H1 (cell line): ENCODE measurements around the gene TXN2. TPM values are rescaled to one million over a fixed set of nuclear protein-coding genes. Genes with fewer than 3 reads are reported as not detected.

Experiments
- CTCF ChIA-PET: fragments of 300-600 bp; sonication (Branson Sonifier 250); formaldehyde crosslinking; loops from one replicate; lab custom pipeline; 2021; ENCODE audit not compliant: partially characterized antibody; lab: Charles Lee
- POLR2A ChIA-PET: fragments of 300-600 bp; sonication (Branson Sonifier 250); formaldehyde crosslinking; loops from one replicate; lab custom pipeline; 2021; ENCODE audit warnings: inconsistent platforms; ENCODE audit not compliant: partially characterized antibody; lab: Charles Lee
- DNase-seq, 2 experiments: peaks; one replicate each; pipeline versions ENCODE4 v3.0.0 to v3.0.0-alpha.2; 2010 to 2022; ENCODE audit warnings: low spot score in 2 of 2, low read depth in 1 of 2, mixed read lengths in 1 of 2
- FAIRE-seq: peaks from 2 replicates; lab custom pipeline; 2011; peaks lifted over from hg19 to GRCh38; lab: Jason Lieb, UNC
- H2AFZ ChIP-seq: 2 replicates; pipeline ENCODE4 v1.8.1; 2012; ENCODE audit warnings: low read length, inconsistent platforms
- H2AK5ac ChIP-seq: 2 replicates; pipeline ENCODE4 v1.6.1; 2013; ENCODE audit warnings: low read depth, low read length
- H2BK120ac ChIP-seq: replicated peaks from 2 replicates; pipeline ENCODE3; 2013; ENCODE audit warnings: low read depth, low read length, inconsistent platforms
- H2BK12ac ChIP-seq: 2 replicates; pipeline ENCODE4 v1.6.1; 2013; ENCODE audit warnings: low read depth, low read length
- H2BK15ac ChIP-seq: 2 replicates; pipeline ENCODE4 v1.6.1; 2013; ENCODE audit warnings: low read length
- H2BK20ac ChIP-seq: 2 replicates; pipeline ENCODE4 v1.6.1; 2013; ENCODE audit warnings: low read length
- H2BK5ac ChIP-seq: 2 replicates; pipeline ENCODE4 v1.6.1; 2013; ENCODE audit warnings: low read depth, low read length
- H3K14ac ChIP-seq: 2 replicates; pipeline ENCODE4 v1.6.1; 2013; ENCODE audit warnings: inconsistent platforms; ENCODE audit not compliant: insufficient read length
- H3K18ac ChIP-seq: 2 replicates; pipeline ENCODE4 v1.6.1; 2013; ENCODE audit warnings: low read length; ENCODE audit errors: extremely low read depth
- H3K23ac ChIP-seq: 2 replicates; pipeline ENCODE4 v1.6.1; 2013; ENCODE audit warnings: inconsistent platforms; ENCODE audit not compliant: insufficient read length
- H3K23me2 ChIP-seq: 2 replicates; pipeline ENCODE4 v1.6.1; 2013; ENCODE audit warnings: low read depth, low read length
- H3K27ac ChIP-seq: 2 replicates; pipeline ENCODE4 v1.6.1; 2011; ENCODE audit warnings: low read depth, low read length, inconsistent platforms
- H3K27me3 ChIP-seq, 4 experiments: replicated peaks in 1 of 4; 1 replicate in 1 of 4; 2 replicates in 3 of 4; pipeline versions ENCODE4 v1.6.1 to v1.8.1; 2011 to 2013; ENCODE audit warnings: low read length in 3 of 4, mild to moderate bottlenecking in 3 of 4, inconsistent platforms in 2 of 4, mixed read lengths in 2 of 4, moderate library complexity in 1 of 4; ENCODE audit not compliant: control insufficient read depth in 3 of 4, insufficient read depth in 3 of 4; ENCODE audit errors: extremely low read depth in 1 of 4
- H3K36me3 ChIP-seq, 4 experiments: 2 replicates each; pipeline versions ENCODE4 v1.6.1 to v1.8.1; 2011 to 2013; ENCODE audit warnings: mild to moderate bottlenecking in 4 of 4, low read length in 3 of 4, moderate library complexity in 2 of 4, control low read depth in 1 of 4, inconsistent platforms in 1 of 4; ENCODE audit not compliant: insufficient read depth in 4 of 4, control insufficient read depth in 2 of 4
- H3K4ac ChIP-seq: replicated peaks from 2 replicates; pipeline ENCODE3; 2013; ENCODE audit warnings: low read length, low read depth, mixed read lengths, inconsistent platforms; ENCODE audit not compliant: insufficient read length
- H3K4me1 ChIP-seq, 4 experiments: replicated peaks in 1 of 4; 1 replicate in 1 of 4; 2 replicates in 3 of 4; pipeline versions ENCODE4 v1.6.1 to v1.8.1; 2011 to 2013; ENCODE audit warnings: low read length in 3 of 4, inconsistent platforms in 2 of 4, mixed read lengths in 1 of 4; ENCODE audit not compliant: insufficient read depth in 4 of 4, control insufficient read depth in 3 of 4
- H3K4me2 ChIP-seq, 2 experiments: 2 replicates each; pipeline versions ENCODE4 v1.6.1 to v1.8.1; 2011 to 2013; ENCODE audit warnings: low read depth in 2 of 2, low read length in 2 of 2, control low read depth in 1 of 2, inconsistent platforms in 1 of 2, mild to moderate bottlenecking in 1 of 2; ENCODE audit not compliant: insufficient read depth in 1 of 2
- H3K4me3 ChIP-seq, 4 experiments: fragments of 200-600, 300-600 bp in 1 of 4; sonication (generic), shearing (Covaris generic), sonication (Bioruptor Twin) in 1 of 4; 2 replicates each; pipeline versions ENCODE4 v1.5.1 to v1.8.1; 2011 to 2016; ENCODE audit warnings: low read length in 4 of 4, low read depth in 3 of 4, control low read depth in 2 of 4, inconsistent platforms in 2 of 4, mild to moderate bottlenecking in 2 of 4, mixed read lengths in 1 of 4, moderate library complexity in 1 of 4; ENCODE audit not compliant: insufficient read depth in 2 of 4; ENCODE audit errors: extremely low read depth in 1 of 4
- H3K56ac ChIP-seq: replicated peaks from 2 replicates; pipeline ENCODE3; 2013; ENCODE audit warnings: low read depth, mild to moderate bottlenecking, mixed read lengths, low read length, inconsistent platforms; ENCODE audit not compliant: insufficient read length
- H3K79me1 ChIP-seq: 2 replicates; pipeline ENCODE4 v1.6.1; 2013; ENCODE audit warnings: low read depth, low read length, control low read depth
- H3K79me2 ChIP-seq, 2 experiments: 2 replicates each; pipeline versions ENCODE4 v1.6.1 to v1.8.1; 2012 to 2013; ENCODE audit warnings: low read length in 2 of 2, mild to moderate bottlenecking in 2 of 2, inconsistent platforms in 1 of 2; ENCODE audit not compliant: insufficient read depth in 2 of 2, control insufficient read depth in 1 of 2
- H3K9ac ChIP-seq, 4 experiments: replicated peaks in 1 of 4; 1 replicate in 1 of 4; 2 replicates in 3 of 4; pipeline versions ENCODE4 v1.6.1 to v1.8.1; 2011 to 2013; ENCODE audit warnings: low read depth in 3 of 4, low read length in 3 of 4, control low read depth in 2 of 4, mild to moderate bottlenecking in 2 of 4, moderate library complexity in 2 of 4, inconsistent platforms in 1 of 4; ENCODE audit errors: extremely low read depth in 1 of 4
- H3K9me3 ChIP-seq, 2 experiments: 2 replicates each; pipeline versions ENCODE4 v1.6.1 to v1.8.1; 2012 to 2013; ENCODE audit warnings: mild to moderate bottlenecking in 2 of 2, moderate library complexity in 2 of 2, control low read depth in 1 of 2, inconsistent platforms in 1 of 2, low read depth in 1 of 2, low read length in 1 of 2, mixed read lengths in 1 of 2; ENCODE audit not compliant: insufficient read depth in 2 of 2
- H4K20me1 ChIP-seq, 2 experiments: replicated peaks in 1 of 2; 2 replicates each; pipeline versions ENCODE3 to v1.8.1; 2011 to 2013; ENCODE audit warnings: inconsistent platforms in 2 of 2, low read length in 2 of 2, mild to moderate bottlenecking in 1 of 2; ENCODE audit not compliant: insufficient read depth in 2 of 2, control insufficient read depth in 1 of 2
- H4K5ac ChIP-seq: 2 replicates; pipeline ENCODE4 v1.6.1; 2013; ENCODE audit warnings: low read length, low read depth, mixed read lengths, inconsistent platforms; ENCODE audit not compliant: insufficient read length
- H4K8ac ChIP-seq: 2 replicates; pipeline ENCODE4 v1.8.0; 2013; ENCODE audit warnings: mild to moderate bottlenecking, moderate library complexity, low read length, inconsistent platforms; ENCODE audit not compliant: insufficient read depth; ENCODE audit errors: extremely low read depth
- H4K91ac ChIP-seq: replicated peaks from 2 replicates; pipeline ENCODE3; 2013; ENCODE audit warnings: low read length, mixed read lengths, inconsistent platforms; ENCODE audit not compliant: insufficient read length
- ATF3 ChIP-seq: IDR thresholded peaks from 2 replicates; pipeline ENCODE4 v1.6.1; 2011; ENCODE audit warnings: low read depth, mild to moderate bottlenecking, low read length; ENCODE audit not compliant: insufficient read depth
- CHD2 ChIP-seq: IDR thresholded peaks from 2 replicates; pipeline ENCODE4 v1.6.1; 2012; ENCODE audit warnings: low read length, improper control_type of control experiment
- JUN ChIP-seq: IDR thresholded peaks from 2 replicates; pipeline ENCODE4 v1.6.1; 2011; ENCODE audit warnings: low read depth, mild to moderate bottlenecking, improper control_type of control experiment, low read length
- KDM5A ChIP-seq: fragments of 200-600 bp; IDR thresholded peaks from 2 replicates; pipeline ENCODE4 v1.7.1; 2012; ENCODE audit warnings: mild to moderate bottlenecking, low read length, inconsistent platforms, mixed read lengths
- POLR2AphosphoS5 ChIP-seq: IDR thresholded peaks from 2 replicates; pipeline ENCODE4 v1.6.1; 2011; ENCODE audit warnings: low read depth, low read length
- SAP30 ChIP-seq: fragments of 300-600 bp; sonication (generic); IDR thresholded peaks from 2 replicates; pipeline ENCODE4 v1.7.1; 2012; ENCODE audit warnings: low read length, moderate library complexity, mild to moderate bottlenecking, inconsistent platforms; ENCODE audit not compliant: insufficient read depth, insufficient replicate concordance
- SP1 ChIP-seq: IDR thresholded peaks from 2 replicates; pipeline ENCODE4 v1.6.1; 2011; ENCODE audit warnings: low read depth, low read length
- SP4 ChIP-seq: IDR thresholded peaks from 2 replicates; pipeline ENCODE4 v1.6.1; 2012; ENCODE audit warnings: low read length, inconsistent platforms
- WGBS, 2 experiments: shearing (Covaris generic) in 1 of 2; methylation state at CpG; one replicate each; pipeline versions ENCODE4 v1.1.6 to v1.1.7; 2013 to 2015; ENCODE audit warnings: low lambda C conversion rate in 2 of 2, mixed read lengths in 2 of 2, inconsistent platforms in 1 of 2, low coverage in 1 of 2, missing lambda C conversion rate in 1 of 2; ENCODE audit not compliant: insufficient replicate concordance in 2 of 2, insufficient coverage in 1 of 2, insufficient read length in 1 of 2; ENCODE audit errors: extremely low coverage in 1 of 2, missing lambda C conversion rate in 1 of 2; 5-methylcytosine and 5-hydroxymethylcytosine counted together
- polyA plus RNA-seq, 7 experiments: library from polyadenylated mRNA; depleted of rRNA in 3 of 7; stranded (reverse) in 5 of 7; unstranded in 2 of 7; fragments of >200 nt in 5 of 7; fragments of 200-250 nt in 2 of 7; gene quantifications; 1 replicate in 5 of 7; 2 replicates in 1 of 7; 4 replicates in 1 of 7; pipeline versions ENCODE4 v1.2.1 to v1.2.3, GENCODE V29; 2011 to 2013; ENCODE audit warnings: missing spikeins in 2 of 7, mixed read lengths in 2 of 7
- total RNA-seq: library from RNA; stranded (reverse); fragmentation: NEBNext Ultra II Directional; extraction: Animal tissue kit (Norgen Biotek cat#: 25700); gene quantifications from 2 replicates; pipeline ENCODE4 v1.2.1, GENCODE V29; 2021
- TF ChIP-seq, protein P1 (sequence below): IDR thresholded peaks from 2 replicates; pipeline ENCODE4 v1.6.1; 2012; ENCODE audit warnings: inconsistent platforms

Gene TXN2
- total and polyA plus RNA-seq, 2 of the 8 experiments (the other 6 are each of a cell fraction or from before 2014, with no cell fraction given) = 47.5 to 116 TPM

- Histone ChIP-seq H3K4ac (no peak overlapping the region), H3K9me3 (no peaks in the 10 kb centered on the region), H3K27ac (no peak overlapping the region), H3K23me2 (no peaks in the 10 kb centered on the region), H3K56ac (no peak overlapping the region), H4K8ac (no peak overlapping the region), H3K4me2 (no peak overlapping the region), H2BK12ac (no peak overlapping the region), H3K14ac (no peak overlapping the region), H2BK5ac (peak overlapping the region; percentile 35; the same call in 1 of the 2 replicates), H2BK120ac (no peak overlapping the region), H4K5ac (no peak overlapping the region), H3K27me3 (no peaks in the 10 kb centered on the region), H3K18ac (no peak overlapping the region), H2AK5ac (0 out of 2 replicates have a peak overlapping the region, but pooled peaks have one; percentile 39), H3K9ac (no peak overlapping the region), H4K20me1 (no peaks in the 10 kb centered on the region), H2AFZ (no peak overlapping the region), H2BK20ac (no peak overlapping the region), H3K36me3 (0 out of 8 replicates have a peak, but pooled peaks cover 0 to 3% (median 0%) of the 10 kb centered on the region in 4 experiments), H3K79me2 (no peaks in the 10 kb centered on the region), H4K91ac (no peak overlapping the region), H2BK15ac (no peak overlapping the region), H3K4me3 (no peak overlapping the region), H3K23ac (no peak overlapping the region), H3K4me1 (peaks cover 0 to 5% (median 3%) of the 10 kb centered on the region in 4 experiments; a peak in 5 of 7 replicates), H3K79me1 (no peaks in the 10 kb centered on the region; the same call in 1 of the 2 replicates)
- WGBS, 2 experiments = 92% methylated on average over 13 of the region's 14 CpGs; no CpG with 5 or more reads in 1 of the 2 experiments
- ChIA-PET CTCF (interaction anchor here (1.3 to 6.8 kb wide), 6 partner anchors 12 to 165 kb away, joined by 3 to 78 read pairs (median 4); no protein-coding TSS in a partner anchor), POLR2A (interaction anchor here (0.6 to 2.8 kb wide), 7 partner anchors 9 to 138 kb away, joined by 3 to 12 read pairs (median 4); no protein-coding TSS in a partner anchor)
- FAIRE-seq (no peak), DNase-seq (no peak)
- TF ChIP-seq SP1 (no peak), SP4 (no peak), KDM5A (no peak), ATF3 (no peak), POLR2AphosphoS5 (no peak), JUN (no peak), CHD2 (no peak), SAP30 (no peak)
- TF ChIP-seq, protein P1, sequence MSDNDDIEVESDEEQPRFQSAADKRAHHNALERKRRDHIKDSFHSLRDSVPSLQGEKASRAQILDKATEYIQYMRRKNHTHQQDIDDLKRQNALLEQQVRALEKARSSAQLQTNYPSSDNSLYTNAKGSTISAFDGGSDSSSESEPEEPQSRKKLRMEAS = no peak
Measured at GRCh38 chr22:36467042-36467810, 14.2 kb downstream of the TXN2 start.
